HepG2 (cell line): ENCODE measurements around the gene LMX1B. TPM values are rescaled to one million over a fixed set of nuclear protein-coding genes. Genes with fewer than 3 reads are reported as not detected.

Experiments used
- ATAC-seq: fragments of 200-7000 bp; cut with Tn5 transposase; 3 replicates; pipeline ENCODE4 v1.9.1; 2020; ENCODE audit warnings: mild to moderate bottlenecking, moderate library complexity
- BruUV-seq: library from RNA; stranded (reverse); fragments of 400-500 nt; replicated peaks from 2 replicates; lab custom pipeline; 2021; lab: Mats Ljungman, UMichigan
- CTCF ChIA-PET: fragments of 300-600 bp; formaldehyde crosslinking; extraction: SDS; loops from one replicate; lab custom pipeline; 2021; ENCODE audit warnings: low total read pairs, inconsistent platforms, low intra/inter-chr PET ratio; lab: Yijun Ruan, JAX
- POLR2A ChIA-PET: fragments of 350-600 bp; sonication (Branson Sonifier 250); formaldehyde crosslinking; loops from one replicate; lab custom pipeline; 2020; ENCODE audit warnings: antibody characterized with exemption, inconsistent platforms; lab: Yijun Ruan, JAX
- DNase-seq: peaks from one replicate; pipeline ENCODE4 v3.0.0-alpha.2; 2015; ENCODE audit warnings: low spot score
- FAIRE-seq: peaks from 3 replicates; lab custom pipeline; 2011; peaks lifted over from hg19 to GRCh38; lab: Jason Lieb, UNC
- H2AFZ ChIP-seq: one replicate; pipeline ENCODE4 v1.6.1; 2011; ENCODE audit warnings: low read length, inconsistent platforms
- H3K27ac ChIP-seq: fragments of 300-600 bp; 3 replicates; pipeline ENCODE4 v1.8.0; 2011; ENCODE audit warnings: mixed run types, mild to moderate bottlenecking, mixed read lengths, low read length, inconsistent platforms; ENCODE audit not compliant: insufficient read depth; ENCODE audit errors: extremely low read length
- H3K27me3 ChIP-seq, 2 experiments: fragments of 200-600 bp in 1 of 2; 2 replicates in 1 of 2; 3 replicates in 1 of 2; pipeline versions ENCODE4 v1.6.0 to v1.8.0; 2011; ENCODE audit warnings: low read length in 2 of 2, mild to moderate bottlenecking in 2 of 2, moderate library complexity in 2 of 2, inconsistent platforms in 1 of 2; ENCODE audit not compliant: insufficient read depth in 2 of 2, control insufficient read depth in 1 of 2
- H3K36me3 ChIP-seq, 2 experiments: fragments of 200-600 bp in 1 of 2; replicated peaks in 1 of 2; 2 replicates in 1 of 2; 3 replicates in 1 of 2; pipeline versions ENCODE4 v1.5.1 to v1.8.0; 2011; ENCODE audit warnings: low read length in 2 of 2, inconsistent platforms in 1 of 2; ENCODE audit not compliant: insufficient read depth in 2 of 2, control insufficient read depth in 1 of 2
- H3K4me1 ChIP-seq: 2 replicates; pipeline ENCODE4 v1.5.1; 2012; ENCODE audit warnings: low read length, inconsistent platforms; ENCODE audit not compliant: insufficient read depth
- H3K4me2 ChIP-seq: 2 replicates; pipeline ENCODE4 v1.6.0; 2011; ENCODE audit warnings: low read depth, low read length, inconsistent platforms
- H3K4me3 ChIP-seq, 3 experiments: fragments of 200-600 bp in 1 of 3; sonication (generic), shearing (Covaris generic) in 1 of 3; replicated peaks in 1 of 3; 2 replicates each; pipeline ENCODE4 v1.5.1; 2011 to 2016; ENCODE audit warnings: low read length in 3 of 3, inconsistent platforms in 2 of 3, low read depth in 2 of 3, mild to moderate bottlenecking in 2 of 3, control low read depth in 1 of 3, mixed read lengths in 1 of 3; ENCODE audit not compliant: insufficient read depth in 1 of 3
- H3K79me2 ChIP-seq: one replicate; pipeline ENCODE4 v1.6.1; 2011; ENCODE audit warnings: low read length, inconsistent platforms; ENCODE audit not compliant: insufficient read depth
- H3K9ac ChIP-seq: 2 replicates; pipeline ENCODE4 v1.6.0; 2011; ENCODE audit warnings: mild to moderate bottlenecking, low read depth, low read length, inconsistent platforms; ENCODE audit not compliant: insufficient read depth
- H3K9me3 ChIP-seq: 2 replicates; pipeline ENCODE4 v1.5.1; 2012; ENCODE audit warnings: mild to moderate bottlenecking, low read length
- H4K20me1 ChIP-seq: 2 replicates; pipeline ENCODE4 v1.6.0; 2011; ENCODE audit warnings: inconsistent platforms, mild to moderate bottlenecking, low read length, moderate library complexity; ENCODE audit not compliant: insufficient read depth
- HNRNPLL ChIP-seq: fragments of 200-400 bp; formaldehyde crosslinking; IDR thresholded peaks from 2 replicates; pipeline ENCODE4 v1.6.1; 2017; ENCODE audit warnings: mild to moderate bottlenecking, low read depth, low read length; ENCODE audit not compliant: poor library complexity, severe bottlenecking
- MYNN ChIP-seq: sonication (generic); formaldehyde crosslinking; IDR thresholded peaks from 2 replicates; pipeline ENCODE4 v1.4.0; 2020; ENCODE audit warnings: mild to moderate bottlenecking, low read depth, missing genetic modification reagents
- PHF20 ChIP-seq: sonication (generic); formaldehyde crosslinking; IDR thresholded peaks from 2 replicates; pipeline ENCODE4 v1.5.0; 2020; ENCODE audit warnings: mild to moderate bottlenecking, missing genetic modification reagents
- ZNF225 ChIP-seq: sonication (generic); formaldehyde crosslinking; IDR thresholded peaks from 2 replicates; pipeline ENCODE4 v1.4.0; 2020; ENCODE audit warnings: mild to moderate bottlenecking, missing genetic modification reagents
- ZNF251 ChIP-seq: sonication (generic); formaldehyde crosslinking; IDR thresholded peaks from 2 replicates; pipeline ENCODE4 v1.9.0; 2021; ENCODE audit warnings: mild to moderate bottlenecking, missing genetic modification reagents
- ZNF33B ChIP-seq: sonication (generic); formaldehyde crosslinking; IDR thresholded peaks from 2 replicates; pipeline ENCODE4 v1.5.1; 2020; ENCODE audit warnings: mild to moderate bottlenecking, missing genetic modification reagents
- ZNF607 ChIP-seq: sonication (generic); formaldehyde crosslinking; IDR thresholded peaks from 2 replicates; pipeline ENCODE4 v1.5.1; 2020; ENCODE audit warnings: missing genetic modification reagents, mild to moderate bottlenecking, borderline replicate concordance
- WGBS: methylation state at CpG from one replicate; pipeline ENCODE4 v1.1.6; 2017; ENCODE audit warnings: low lambda C conversion rate; 5-methylcytosine and 5-hydroxymethylcytosine counted together
- in situ Hi-C: cut with HindIII; loops from 2 replicates; pipeline ENCODE4 v1.10.0; 2017; ENCODE audit warnings: low pct_unique_long_range_greater_than_20kb; ENCODE audit not compliant: extremely low pct_ligation_motif_present
- intact Hi-C: fragments of 100-400 bp; cut with micrococcal nuclease; formaldehyde crosslinking; loops from one replicate; pipeline ENCODE4 v1.10.0; 2022; ENCODE audit not compliant: unreplicated experiment
- polyA plus RNA-seq, 8 experiments: library from polyadenylated mRNA; depleted of rRNA in 3 of 8; stranded (reverse) in 7 of 8; unstranded in 1 of 8; fragments of >200 nt; fragmentation: Illumina TruSeq in 4 of 8; extraction: Trizol in 4 of 8; gene quantifications; 2 replicates each; pipeline versions ENCODE4 v1.2.1 to v1.2.3, GENCODE V29; 2011 to 2016; ENCODE audit warnings: low read depth in 4 of 8, missing spikeins in 1 of 8, mixed read lengths in 1 of 8; ENCODE audit not compliant: insufficient read depth in 1 of 8
- total RNA-seq, 5 experiments: library from RNA; depleted of rRNA; stranded (reverse); fragments of >200 nt; fragmentation: Illumina TruSeq; extraction: Trizol; gene quantifications; 2 replicates each; pipeline ENCODE4 v1.2.3, GENCODE V29; 2016; ENCODE audit warnings: low read depth in 1 of 5
- TF ChIP-seq, protein P1 (sequence below): sonication (generic); formaldehyde crosslinking; IDR thresholded peaks from 2 replicates; pipeline ENCODE4 v1.5.0; 2020; ENCODE audit warnings: mild to moderate bottlenecking, missing genetic modification reagents, moderate library complexity
- TF ChIP-seq, protein P2 (sequence below), 2 experiments: sonication (generic) in 1 of 2; formaldehyde crosslinking in 1 of 2; IDR thresholded peaks; 2 replicates each; pipeline versions ENCODE4 v1.4.0 to v1.6.1; 2016 to 2020; ENCODE audit warnings: borderline replicate concordance in 1 of 2, low read depth in 1 of 2, mild to moderate bottlenecking in 1 of 2, missing genetic modification reagents in 1 of 2
- TF ChIP-seq, protein P3 (sequence below): IDR thresholded peaks from 2 replicates; pipeline ENCODE4 v1.6.1; 2016; ENCODE audit warnings: missing compliant biosample characterization, missing genetic modification reagents, borderline replicate concordance
- TF ChIP-seq, protein P4 (sequence below): sonication (generic); formaldehyde crosslinking; IDR thresholded peaks from 2 replicates; pipeline ENCODE4 v1.5.1; 2020; ENCODE audit warnings: mild to moderate bottlenecking, missing genetic modification reagents, moderate library complexity

LMX1B gene
- total and polyA plus RNA-seq, 2 of the 13 experiments (the other 11 are each of a cell fraction or from before 2014, with no cell fraction given) = not detected

- no peak overlapping the region for H3K4me3 ChIP-seq
- 19% methylated on average over 16 of the region's 18 CpGs for WGBS
- peaks cover 21% of the 10 kb centered on the region for H3K4me1 ChIP-seq
- H3K9ac ChIP-seq = no peak overlapping the region
- intact Hi-C loops = no loop called here
- DNase-seq (no peak), FAIRE-seq (no peak), ATAC-seq (no peak)
- no peaks in the 10 kb centered on the region for H3K79me2 ChIP-seq
- in situ Hi-C loops = no loop called here
- H3K9me3 ChIP-seq = no peaks in the 10 kb centered on the region
- H4K20me1 ChIP-seq = no peaks in the 10 kb centered on the region
- no peak overlapping the region for H3K4me2 ChIP-seq
- no peaks in the 10 kb centered on the region for H3K36me3 ChIP-seq
- H3K27ac ChIP-seq = no peak overlapping the region
- POLR2A ChIA-PET = no interaction called here
- no TSS peak for BruUV-seq
- no peak overlapping the region for H2AFZ ChIP-seq
- H3K27me3 ChIP-seq = peaks cover 25 to 91% of the 10 kb centered on the region in 2 experiments
- CTCF ChIA-PET = no interaction called here
- no peak for TF ChIP-seq MYNN (CRISPR knock-in tag)
- no peak for TF ChIP-seq ZNF607
- TF ChIP-seq, protein P1, sequence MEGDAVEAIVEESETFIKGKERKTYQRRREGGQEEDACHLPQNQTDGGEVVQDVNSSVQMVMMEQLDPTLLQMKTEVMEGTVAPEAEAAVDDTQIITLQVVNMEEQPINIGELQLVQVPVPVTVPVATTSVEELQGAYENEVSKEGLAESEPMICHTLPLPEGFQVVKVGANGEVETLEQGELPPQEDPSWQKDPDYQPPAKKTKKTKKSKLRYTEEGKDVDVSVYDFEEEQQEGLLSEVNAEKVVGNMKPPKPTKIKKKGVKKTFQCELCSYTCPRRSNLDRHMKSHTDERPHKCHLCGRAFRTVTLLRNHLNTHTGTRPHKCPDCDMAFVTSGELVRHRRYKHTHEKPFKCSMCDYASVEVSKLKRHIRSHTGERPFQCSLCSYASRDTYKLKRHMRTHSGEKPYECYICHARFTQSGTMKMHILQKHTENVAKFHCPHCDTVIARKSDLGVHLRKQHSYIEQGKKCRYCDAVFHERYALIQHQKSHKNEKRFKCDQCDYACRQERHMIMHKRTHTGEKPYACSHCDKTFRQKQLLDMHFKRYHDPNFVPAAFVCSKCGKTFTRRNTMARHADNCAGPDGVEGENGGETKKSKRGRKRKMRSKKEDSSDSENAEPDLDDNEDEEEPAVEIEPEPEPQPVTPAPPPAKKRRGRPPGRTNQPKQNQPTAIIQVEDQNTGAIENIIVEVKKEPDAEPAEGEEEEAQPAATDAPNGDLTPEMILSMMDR (CRISPR knock-in tag) = no peak
- TF ChIP-seq ZNF225 = no peak
- TF ChIP-seq, protein P2, sequence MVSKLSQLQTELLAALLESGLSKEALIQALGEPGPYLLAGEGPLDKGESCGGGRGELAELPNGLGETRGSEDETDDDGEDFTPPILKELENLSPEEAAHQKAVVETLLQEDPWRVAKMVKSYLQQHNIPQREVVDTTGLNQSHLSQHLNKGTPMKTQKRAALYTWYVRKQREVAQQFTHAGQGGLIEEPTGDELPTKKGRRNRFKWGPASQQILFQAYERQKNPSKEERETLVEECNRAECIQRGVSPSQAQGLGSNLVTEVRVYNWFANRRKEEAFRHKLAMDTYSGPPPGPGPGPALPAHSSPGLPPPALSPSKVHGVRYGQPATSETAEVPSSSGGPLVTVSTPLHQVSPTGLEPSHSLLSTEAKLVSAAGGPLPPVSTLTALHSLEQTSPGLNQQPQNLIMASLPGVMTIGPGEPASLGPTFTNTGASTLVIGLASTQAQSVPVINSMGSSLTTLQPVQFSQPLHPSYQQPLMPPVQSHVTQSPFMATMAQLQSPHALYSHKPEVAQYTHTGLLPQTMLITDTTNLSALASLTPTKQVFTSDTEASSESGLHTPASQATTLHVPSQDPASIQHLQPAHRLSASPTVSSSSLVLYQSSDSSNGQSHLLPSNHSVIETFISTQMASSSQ (IDR thresholded peaks at IDR 0.05; ENCODE audit: low read depth) = no peak
- TF ChIP-seq, protein P2 (CRISPR knock-in tag; IDR thresholded peaks at IDR 0.05; ENCODE audit: borderline replicate concordance) = no peak
- TF ChIP-seq, protein P3, sequence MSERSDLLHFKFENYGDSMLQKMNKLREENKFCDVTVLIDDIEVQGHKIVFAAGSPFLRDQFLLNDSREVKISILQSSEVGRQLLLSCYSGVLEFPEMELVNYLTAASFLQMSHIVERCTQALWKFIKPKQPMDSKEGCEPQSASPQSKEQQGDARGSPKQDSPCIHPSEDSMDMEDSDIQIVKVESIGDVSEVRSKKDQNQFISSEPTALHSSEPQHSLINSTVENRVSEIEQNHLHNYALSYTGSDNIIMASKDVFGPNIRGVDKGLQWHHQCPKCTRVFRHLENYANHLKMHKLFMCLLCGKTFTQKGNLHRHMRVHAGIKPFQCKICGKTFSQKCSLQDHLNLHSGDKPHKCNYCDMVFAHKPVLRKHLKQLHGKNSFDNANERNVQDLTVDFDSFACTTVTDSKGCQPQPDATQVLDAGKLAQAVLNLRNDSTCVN (CRISPR knock-in tag) = no peak
- no peak for TF ChIP-seq ZNF251
- TF ChIP-seq, protein P4, sequence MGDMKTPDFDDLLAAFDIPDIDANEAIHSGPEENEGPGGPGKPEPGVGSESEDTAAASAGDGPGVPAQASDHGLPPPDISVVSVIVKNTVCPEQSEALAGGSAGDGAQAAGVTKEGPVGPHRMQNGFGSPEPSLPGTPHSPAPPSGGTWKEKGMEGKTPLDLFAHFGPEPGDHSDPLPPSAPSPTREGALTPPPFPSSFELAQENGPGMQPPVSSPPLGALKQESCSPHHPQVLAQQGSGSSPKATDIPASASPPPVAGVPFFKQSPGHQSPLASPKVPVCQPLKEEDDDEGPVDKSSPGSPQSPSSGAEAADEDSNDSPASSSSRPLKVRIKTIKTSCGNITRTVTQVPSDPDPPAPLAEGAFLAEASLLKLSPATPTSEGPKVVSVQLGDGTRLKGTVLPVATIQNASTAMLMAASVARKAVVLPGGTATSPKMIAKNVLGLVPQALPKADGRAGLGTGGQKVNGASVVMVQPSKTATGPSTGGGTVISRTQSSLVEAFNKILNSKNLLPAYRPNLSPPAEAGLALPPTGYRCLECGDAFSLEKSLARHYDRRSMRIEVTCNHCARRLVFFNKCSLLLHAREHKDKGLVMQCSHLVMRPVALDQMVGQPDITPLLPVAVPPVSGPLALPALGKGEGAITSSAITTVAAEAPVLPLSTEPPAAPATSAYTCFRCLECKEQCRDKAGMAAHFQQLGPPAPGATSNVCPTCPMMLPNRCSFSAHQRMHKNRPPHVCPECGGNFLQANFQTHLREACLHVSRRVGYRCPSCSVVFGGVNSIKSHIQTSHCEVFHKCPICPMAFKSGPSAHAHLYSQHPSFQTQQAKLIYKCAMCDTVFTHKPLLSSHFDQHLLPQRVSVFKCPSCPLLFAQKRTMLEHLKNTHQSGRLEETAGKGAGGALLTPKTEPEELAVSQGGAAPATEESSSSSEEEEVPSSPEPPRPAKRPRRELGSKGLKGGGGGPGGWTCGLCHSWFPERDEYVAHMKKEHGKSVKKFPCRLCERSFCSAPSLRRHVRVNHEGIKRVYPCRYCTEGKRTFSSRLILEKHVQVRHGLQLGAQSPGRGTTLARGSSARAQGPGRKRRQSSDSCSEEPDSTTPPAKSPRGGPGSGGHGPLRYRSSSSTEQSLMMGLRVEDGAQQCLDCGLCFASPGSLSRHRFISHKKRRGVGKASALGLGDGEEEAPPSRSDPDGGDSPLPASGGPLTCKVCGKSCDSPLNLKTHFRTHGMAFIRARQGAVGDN (CRISPR knock-in tag) = no peak
- TF ChIP-seq ZNF33B = no peak
- TF ChIP-seq HNRNPLL = no peak
- TF ChIP-seq PHF20 (CRISPR knock-in tag) = no peak
These were observed 3.5 kb downstream of the LMX1B start for GRCh38 chr9:126617003-126617822.
